DMS153 (cell line): ENCODE measurements around the gene BLVRB.
A peak's percentile ranks its signal among the peaks of the same experiment; 100 is the strongest.
"Not testable (repeated sequence)": the region's sequence is repeated elsewhere in the genome, so short reads cannot be mapped to it uniquely, and the experiment has no call there.

Experiments used
- DNase-seq: peaks from one replicate; lab custom pipeline; 2025; lab: John Stamatoyannopoulos, UW

The BLVRB gene

GRCh38 chr19:40449506-40449905 is 16.0 kb downstream of the BLVRB start:
- DNase-seq: no peak

DNA sequence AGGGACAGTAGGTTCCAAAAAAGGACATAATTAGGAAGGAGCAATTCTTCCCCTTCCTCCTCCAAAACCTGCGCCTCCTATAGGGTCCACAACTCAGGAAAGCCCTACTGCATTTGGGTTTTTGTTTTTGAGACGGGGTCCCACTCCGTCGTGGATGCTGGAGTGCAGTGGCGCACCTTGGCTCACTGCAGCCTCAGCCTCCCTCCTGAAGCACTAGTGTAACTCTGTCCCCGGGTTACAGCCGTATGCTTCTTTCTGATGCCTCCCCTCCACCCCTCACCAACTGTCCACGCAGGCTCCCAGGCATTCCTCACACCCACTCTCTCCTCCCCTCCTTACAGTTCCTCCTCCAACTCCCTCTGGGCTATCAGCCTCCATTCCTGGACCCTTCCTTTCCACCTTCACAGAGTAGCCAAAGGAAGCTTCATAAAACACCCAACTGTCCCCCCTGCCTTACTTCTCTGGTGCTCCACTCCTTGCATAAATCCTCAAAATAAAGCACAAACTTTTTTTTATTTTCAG is 19.2 kb downstream of the BLVRB start:
- DNase-seq: no peak

DNA sequence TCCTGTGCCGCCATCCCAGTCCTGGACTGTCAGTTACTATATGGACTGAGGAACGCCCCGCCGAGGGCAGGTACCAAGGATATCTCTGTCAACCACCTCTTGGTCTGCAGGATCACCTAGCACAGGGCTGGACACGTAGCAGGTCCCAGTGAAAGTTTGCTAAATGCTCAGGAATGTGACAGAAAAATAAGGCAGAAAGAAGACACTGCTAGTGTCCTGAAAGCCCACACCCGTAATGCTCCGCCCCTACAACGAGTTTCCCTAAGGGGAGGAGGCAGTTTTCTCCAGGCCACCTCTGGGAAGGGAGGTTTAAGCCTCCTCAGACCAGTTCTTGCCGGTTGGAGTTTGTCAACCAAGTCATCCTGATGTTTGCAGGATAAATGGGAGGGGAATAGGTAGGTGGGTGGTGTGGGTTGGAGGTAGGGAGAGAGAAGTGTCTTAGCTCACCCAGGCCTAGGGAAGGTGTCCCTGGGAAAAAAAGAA is 19.7 kb downstream of the BLVRB start:
- DNase-seq: no peak

GRCh38 chr19:40444825-40445312 is 20.7 kb downstream of the BLVRB start:
- no peak for DNase-seq

DNA sequence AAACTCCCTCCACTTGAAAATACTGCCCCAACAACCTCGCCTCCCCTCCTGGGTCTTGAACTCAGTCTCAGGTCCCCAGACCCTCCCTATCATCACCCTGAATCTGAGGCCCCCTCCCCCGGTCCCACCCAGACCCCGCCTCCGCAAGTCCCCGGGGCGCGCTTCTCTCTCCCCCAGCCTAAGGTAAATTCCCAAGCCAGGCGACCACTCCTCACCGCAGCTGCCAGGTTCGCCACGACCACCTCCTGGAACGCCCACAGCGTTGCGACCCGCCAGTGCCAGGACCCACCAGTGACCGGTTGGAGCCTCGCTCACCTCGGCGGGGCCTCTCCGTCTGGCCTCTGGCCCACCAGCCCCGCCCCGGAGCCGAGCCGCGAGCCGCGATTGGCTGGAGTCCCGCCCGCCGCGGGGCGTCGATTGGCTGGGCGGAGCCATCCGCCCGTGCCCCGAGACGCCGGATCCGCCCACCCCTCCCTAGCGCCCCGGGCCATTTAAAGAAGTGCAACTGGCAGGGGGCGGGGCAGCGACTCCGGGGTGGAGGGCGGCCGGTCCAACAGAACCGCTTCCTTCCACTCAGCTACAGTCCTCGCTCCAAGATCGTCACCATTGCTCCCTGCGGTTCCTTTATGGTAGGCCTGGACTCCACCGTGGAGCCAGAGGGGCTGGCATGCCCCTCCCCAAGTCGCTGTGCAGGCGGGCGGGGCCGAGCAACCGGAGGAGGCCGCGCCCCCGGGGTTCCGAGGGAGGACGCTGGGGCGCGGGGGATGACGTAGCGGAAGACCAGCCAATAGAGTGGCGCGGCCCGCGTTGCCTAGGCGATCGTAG is 21.3 kb downstream of the BLVRB start, which contains the start of gene SERTAD3:
Gene SERTAD3 (minus strand): TSS at position 336 of the 825 bp plus-strand sequence. CDS start 2,255 bp downstream, outside the sequence.
- peak; percentile 90 for DNase-seq

GRCh38 chr19:40443131-40443999 is 22.2 kb downstream of the BLVRB start:
- peak; percentile 99 for DNase-seq

DNA sequence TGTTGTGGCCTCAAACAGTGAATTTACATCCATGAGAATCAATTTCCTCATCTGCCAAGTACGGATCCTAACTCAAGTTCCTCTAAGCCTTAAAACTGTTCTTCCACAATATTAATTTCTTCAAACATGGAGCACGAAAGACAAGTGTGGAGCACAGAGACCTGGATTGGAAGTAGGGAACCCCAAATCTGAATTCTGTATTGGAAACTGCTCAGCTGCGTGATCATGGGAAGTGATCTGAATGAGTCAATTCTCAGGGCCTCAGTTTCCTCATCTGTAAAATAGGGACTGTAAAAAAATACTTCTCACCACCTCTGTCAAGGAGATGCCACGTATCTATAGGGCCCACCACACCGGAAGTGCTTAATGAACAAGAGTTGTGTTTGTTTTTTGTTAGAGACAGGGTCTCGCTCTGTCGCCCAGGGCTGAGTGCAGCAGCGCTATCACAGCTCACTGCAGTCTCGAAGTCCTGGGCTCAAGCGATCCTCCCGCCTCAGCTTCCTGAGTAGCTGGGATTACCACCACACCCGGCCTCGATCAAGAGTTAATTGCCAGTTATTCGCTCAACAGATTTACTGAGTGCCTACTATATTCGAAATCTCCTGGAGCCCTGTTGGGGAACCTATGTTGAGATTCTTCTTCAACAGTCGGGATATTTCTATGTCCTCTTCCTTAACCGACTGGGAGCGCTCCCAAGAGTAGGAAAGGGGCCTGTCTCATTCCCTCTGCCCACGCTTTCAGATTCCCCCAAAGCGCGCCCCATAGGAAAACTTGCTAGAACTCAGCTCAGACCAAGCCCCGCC is 23.0 kb downstream of the BLVRB start:
- DNase-seq: no peak

DNA sequence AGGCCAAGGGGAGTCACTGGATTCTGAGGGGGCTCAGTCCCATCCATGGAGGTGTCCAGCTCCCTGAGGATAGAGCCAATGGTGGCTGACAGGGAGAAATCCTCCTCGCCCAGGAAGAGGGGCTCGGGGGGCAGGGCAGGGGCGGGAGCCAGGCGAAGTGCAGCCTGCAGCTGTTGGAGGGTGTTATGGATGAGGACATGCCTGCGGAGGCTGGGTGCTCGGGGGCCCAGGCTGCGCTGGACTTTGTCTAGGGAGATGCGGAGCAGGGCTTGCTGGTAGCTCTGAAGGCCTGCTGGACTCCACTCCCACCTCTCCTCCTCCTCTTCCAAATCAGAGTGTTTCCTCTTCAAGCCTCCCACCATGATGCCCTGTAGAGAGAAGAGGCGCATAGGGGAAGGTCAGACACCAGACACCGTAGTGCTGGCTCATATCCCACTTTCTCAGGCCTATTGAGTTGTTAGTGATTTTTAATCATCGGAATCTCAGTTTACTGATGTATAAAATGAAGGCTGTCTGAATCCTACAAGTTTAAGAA is 23.8 kb downstream of the BLVRB start:
- DNase-seq: no peak

DNA sequence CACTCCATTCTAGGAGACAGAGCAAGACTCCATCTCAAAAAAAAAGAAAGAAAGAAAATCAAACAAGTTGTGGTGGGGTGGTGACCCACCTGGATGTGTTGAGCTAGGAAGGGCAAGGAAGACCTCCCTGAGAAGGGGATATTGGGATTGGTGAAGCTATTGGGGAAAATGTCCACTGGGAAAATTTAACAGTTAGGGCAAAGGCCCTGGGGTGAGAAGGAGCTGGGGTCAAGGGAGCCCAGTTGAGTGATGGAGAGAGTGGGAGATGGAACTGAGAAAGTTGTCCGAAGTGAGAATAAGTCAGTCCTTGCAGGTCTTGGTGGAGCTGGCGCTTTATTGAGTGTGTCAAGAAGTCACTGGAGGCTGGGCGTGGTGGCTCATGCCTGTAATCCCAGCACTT is 27.3 kb downstream of the BLVRB start:
- no peak for DNase-seq

DNA sequence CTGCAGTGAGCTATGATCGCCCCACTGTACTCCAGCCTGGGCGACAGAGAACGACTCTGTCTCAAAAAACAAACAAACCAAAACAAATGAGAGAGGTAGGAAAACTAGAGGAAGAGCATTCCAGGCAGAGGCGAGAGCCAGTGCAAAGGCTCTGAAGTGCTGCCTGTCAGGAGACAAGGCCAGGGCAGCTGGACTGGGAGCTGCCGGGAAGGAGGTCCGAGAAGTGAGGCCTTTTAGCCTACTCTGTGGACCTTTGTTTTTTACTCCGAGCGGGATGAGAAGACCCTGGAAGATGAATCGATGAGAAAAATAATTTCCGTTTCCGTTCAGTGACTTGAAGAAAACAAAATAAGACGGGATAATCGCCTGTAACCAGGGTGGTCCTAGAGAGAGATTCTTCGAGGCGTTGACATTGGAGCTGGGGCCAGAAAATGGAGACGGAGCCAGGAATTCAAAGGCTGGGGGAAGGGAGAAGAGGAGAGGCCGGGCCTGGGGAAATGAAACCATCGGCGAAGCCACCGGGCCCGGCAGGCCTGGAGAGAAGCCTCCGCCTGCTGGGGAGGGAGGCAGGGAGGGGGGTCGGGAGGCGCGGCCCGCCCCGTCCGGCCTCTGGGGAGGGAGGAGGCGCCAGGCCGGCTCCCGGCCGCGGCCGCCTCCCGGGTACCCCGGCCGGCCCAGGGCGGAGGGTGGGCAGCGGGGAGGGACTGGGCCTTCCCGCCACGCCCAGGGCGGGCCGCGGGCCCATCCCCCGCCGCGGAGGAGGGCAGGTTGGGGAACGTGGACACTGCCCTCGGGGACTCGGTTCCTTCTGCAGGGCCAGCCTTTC is 31.9 kb downstream of the BLVRB start:
- DNase-seq: peak; percentile 76

- DNase-seq: not testable (repeated sequence)
Observed at GRCh38 chr19:40432760-40433159, 32.8 kb downstream of the BLVRB start.

GRCh38 chr19:40431698-40432097 is 33.8 kb downstream of the BLVRB start:
- no peak for DNase-seq

- not testable (repeated sequence) for DNase-seq
Observed at GRCh38 chr19:40430242-40430641, 35.3 kb downstream of the BLVRB start.

- DNase-seq: not testable (repeated sequence)
Observed at GRCh38 chr19:40428197-40428596, 37.3 kb downstream of the BLVRB start.

DNA sequence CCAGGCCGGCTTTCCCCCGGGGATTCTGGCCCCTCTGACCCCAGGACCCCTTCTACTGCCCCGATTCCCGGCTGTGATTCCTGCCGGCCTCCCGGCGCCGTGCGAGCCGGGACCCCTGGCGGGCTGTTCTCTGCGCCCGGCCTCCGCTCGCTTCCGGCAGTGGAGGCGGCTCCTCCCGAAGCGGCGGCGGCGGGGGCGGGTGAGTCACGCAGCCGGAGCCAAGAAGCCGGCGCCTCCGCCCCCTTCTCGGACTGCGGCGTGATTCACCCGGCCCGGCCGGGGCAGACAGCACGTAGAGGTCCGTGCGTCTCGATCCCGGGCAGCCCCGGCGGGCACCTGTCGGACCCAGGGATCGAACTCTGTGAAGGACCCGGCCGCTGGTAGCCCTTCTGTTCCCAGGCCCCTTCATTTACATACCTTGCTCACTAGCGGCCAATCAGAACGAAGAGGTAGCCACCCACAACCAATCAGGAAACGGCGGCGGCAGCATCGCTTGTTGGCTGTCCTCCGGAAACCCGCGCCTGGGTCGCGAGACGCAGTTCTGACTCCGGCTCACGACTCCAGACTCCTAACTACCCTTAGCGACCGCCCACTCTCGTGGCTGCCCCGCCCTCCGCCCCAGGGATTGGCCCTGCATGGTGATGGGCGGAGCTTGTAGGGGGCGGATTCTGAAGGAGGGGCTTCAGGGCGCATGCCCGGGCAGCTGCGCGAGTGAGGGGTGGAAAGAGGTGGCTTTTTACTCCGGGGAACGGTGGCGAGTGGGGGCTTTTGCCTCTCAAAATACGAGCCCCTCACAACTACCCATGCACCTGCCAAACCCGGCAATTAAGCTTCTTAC is 39.9 kb downstream of the BLVRB start, which contains the start of gene SERTAD1:
Gene SERTAD1 (minus strand): TSS at position 543 of the 838 bp plus-strand sequence. CDS start 2,446 bp downstream, outside the sequence.
- peak; percentile 99 for DNase-seq

DNA sequence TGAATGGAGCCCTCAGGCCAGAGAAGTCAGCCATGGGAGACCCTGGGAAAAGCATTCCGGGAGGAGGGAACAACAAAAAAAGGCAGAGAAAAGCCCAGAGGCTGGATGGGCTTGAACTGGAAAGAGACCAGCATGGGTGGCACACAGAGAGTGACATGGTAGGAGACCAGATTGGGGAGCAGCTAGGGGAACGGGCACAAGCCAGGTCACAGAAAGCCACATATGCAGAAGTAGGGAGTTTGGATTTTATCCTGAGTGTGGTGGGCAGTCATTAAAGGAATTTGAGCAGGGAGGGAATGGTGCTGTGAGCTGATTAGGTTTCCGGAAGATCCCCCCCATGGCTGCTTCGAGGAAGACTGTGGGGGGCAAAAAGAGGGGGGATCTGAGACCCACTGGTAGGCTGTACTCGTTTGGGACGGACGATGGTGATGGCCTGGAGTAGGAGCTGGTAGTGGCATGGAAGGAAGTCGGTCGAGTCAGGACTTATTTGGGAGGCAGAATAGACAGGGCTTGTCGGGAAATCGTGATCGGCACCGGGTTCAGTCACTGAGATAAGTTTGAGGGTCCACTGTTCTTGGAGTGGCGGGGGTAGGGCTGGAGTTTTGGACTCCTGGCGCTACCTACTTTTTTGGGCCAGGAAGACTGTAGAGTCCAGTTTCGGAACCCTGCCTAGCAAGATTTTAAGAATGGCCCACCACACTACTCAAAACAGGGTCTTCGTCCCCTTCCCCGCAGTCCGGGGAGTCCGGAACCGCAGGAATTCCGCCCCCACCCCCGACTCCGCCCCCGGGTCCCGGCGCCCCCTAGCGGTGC is 40.7 kb downstream of the BLVRB start:
- DNase-seq: no peak

DNA sequence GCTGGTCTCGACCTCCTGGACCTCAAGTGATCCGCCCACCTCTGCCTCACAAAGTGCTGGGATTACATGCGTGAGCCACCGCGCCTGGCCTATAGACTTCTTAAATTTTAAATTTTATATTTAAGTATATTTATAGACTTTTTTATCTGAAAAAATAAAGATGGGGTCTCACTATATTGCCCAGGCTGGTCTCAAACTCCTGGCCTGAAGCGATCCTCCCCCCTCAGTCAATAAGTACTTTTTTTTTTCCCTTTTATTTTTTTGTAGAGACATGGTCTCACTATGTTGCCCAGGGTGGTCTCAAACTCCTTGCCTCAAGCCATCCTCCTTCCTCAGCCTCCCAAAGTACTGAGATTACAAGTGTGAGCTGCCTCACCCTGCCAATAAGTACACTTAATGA is 41.6 kb downstream of the BLVRB start:
- DNase-seq: no peak
